H9 (cell line): ENCODE data around the gene NOXA1. TPM values are rescaled to one million over a fixed set of nuclear protein-coding genes. Genes with fewer than 3 reads are reported as not detected.

Source experiments
- DNase-seq: peaks from one replicate; pipeline ENCODE4 v3.0.0-alpha.2; 2017
- H2AFZ ChIP-seq: one replicate; pipeline ENCODE4 v1.6.1; 2013; ENCODE audit warnings: mild to moderate bottlenecking, low read length, control low read depth, moderate library complexity
- H2AK5ac ChIP-seq: 2 replicates; pipeline ENCODE4 v1.6.1; 2013; ENCODE audit warnings: low read length, control low read depth, mixed read lengths; ENCODE audit not compliant: insufficient read length
- H2BK120ac ChIP-seq: one replicate; pipeline ENCODE4 v1.6.1; 2013; ENCODE audit warnings: low read depth, mild to moderate bottlenecking, low read length, control low read depth, inconsistent platforms; ENCODE audit not compliant: poor library complexity, severe bottlenecking
- H2BK12ac ChIP-seq: 2 replicates; pipeline ENCODE4 v1.6.1; 2013; ENCODE audit warnings: low read length, control low read depth, mixed read lengths, low read depth; ENCODE audit not compliant: insufficient read length
- H2BK15ac ChIP-seq: 2 replicates; pipeline ENCODE4 v1.6.1; 2013; ENCODE audit warnings: low read depth, low read length, control low read depth
- H2BK20ac ChIP-seq: one replicate; pipeline ENCODE4 v1.6.1; 2013; ENCODE audit warnings: low read depth, mild to moderate bottlenecking, low read length, control low read depth, inconsistent platforms; ENCODE audit not compliant: poor library complexity, severe bottlenecking
- H2BK5ac ChIP-seq: 2 replicates; pipeline ENCODE4 v1.6.1; 2013; ENCODE audit warnings: low read length, control low read depth, mixed read lengths; ENCODE audit not compliant: insufficient read length
- H3K14ac ChIP-seq: 2 replicates; pipeline ENCODE4 v1.6.1; 2013; ENCODE audit warnings: low read length, control low read depth; ENCODE audit not compliant: insufficient read depth
- H3K18ac ChIP-seq: 2 replicates; pipeline ENCODE4 v1.6.1; 2013; ENCODE audit warnings: low read depth, mild to moderate bottlenecking, mixed read lengths, low read length, control low read depth; ENCODE audit not compliant: insufficient read length
- H3K23ac ChIP-seq: 2 replicates; pipeline ENCODE4 v1.6.1; 2013; ENCODE audit warnings: low read length, control low read depth, mixed read lengths, low read depth; ENCODE audit not compliant: insufficient read length
- H3K23me2 ChIP-seq: 2 replicates; pipeline ENCODE4 v1.6.1; 2013; ENCODE audit warnings: low read depth, mild to moderate bottlenecking, mixed read lengths, low read length, control low read depth; ENCODE audit not compliant: insufficient read length, poor library complexity, severe bottlenecking
- H3K27ac ChIP-seq: 2 replicates; pipeline ENCODE4 v1.5.1; 2013; ENCODE audit warnings: low read length, control low read depth, mixed read lengths, low read depth; ENCODE audit not compliant: insufficient read length
- H3K27me3 ChIP-seq: 2 replicates; pipeline ENCODE4 v1.6.1; 2013; ENCODE audit warnings: low read length, control low read depth, inconsistent platforms; ENCODE audit not compliant: insufficient read depth
- H3K4ac ChIP-seq: 2 replicates; pipeline ENCODE4 v1.6.1; 2013; ENCODE audit warnings: low read depth, mild to moderate bottlenecking, control low read depth, inconsistent platforms, low read length, moderate library complexity
- H3K4me1 ChIP-seq: 2 replicates; pipeline ENCODE4 v1.6.1; 2013; ENCODE audit warnings: low read length, control low read depth, inconsistent platforms; ENCODE audit not compliant: insufficient read depth
- H3K4me2 ChIP-seq: 2 replicates; pipeline ENCODE4 v1.6.1; 2013; ENCODE audit warnings: low read length, control low read depth, mixed read lengths; ENCODE audit not compliant: insufficient read length, insufficient read depth
- H3K56ac ChIP-seq: 2 replicates; pipeline ENCODE4 v1.6.1; 2013; ENCODE audit warnings: low read depth, mild to moderate bottlenecking, mixed read lengths, low read length, control low read depth; ENCODE audit not compliant: insufficient read length
- H3K79me1 ChIP-seq: 2 replicates; pipeline ENCODE4 v1.6.1; 2013; ENCODE audit warnings: low read depth, mild to moderate bottlenecking, moderate library complexity, low read length, control low read depth, inconsistent platforms; ENCODE audit not compliant: insufficient read depth, poor library complexity, severe bottlenecking
- H3K79me2 ChIP-seq: 2 replicates; pipeline ENCODE4 v1.6.1; 2013; ENCODE audit warnings: low read length, control low read depth, inconsistent platforms; ENCODE audit not compliant: insufficient read depth
- H3K9ac ChIP-seq: 2 replicates; pipeline ENCODE4 v1.6.1; 2013; ENCODE audit warnings: low read length, control low read depth, mixed read lengths; ENCODE audit not compliant: insufficient read length; ENCODE audit errors: extremely low read depth
- H3K9me3 ChIP-seq: one replicate; pipeline ENCODE4 v1.6.1; 2013; ENCODE audit warnings: low read depth, low read length, inconsistent platforms; ENCODE audit not compliant: control insufficient read depth
- H3T11ph ChIP-seq: one replicate; pipeline ENCODE4 v1.6.1; 2013; ENCODE audit warnings: mild to moderate bottlenecking, low read length, control low read depth, inconsistent platforms
- H4K20me1 ChIP-seq: one replicate; pipeline ENCODE4 v1.6.1; 2013; ENCODE audit not compliant: control insufficient read depth, insufficient read length, insufficient read depth
- H4K5ac ChIP-seq: 2 replicates; pipeline ENCODE4 v1.6.1; 2013; ENCODE audit warnings: low read depth, mild to moderate bottlenecking, mixed read lengths, low read length, control low read depth; ENCODE audit not compliant: insufficient read length
- H4K8ac ChIP-seq: replicated peaks from 2 replicates; pipeline ENCODE4 v1.6.1; 2013; ENCODE audit warnings: low read length, control low read depth, mixed read lengths, low read depth; ENCODE audit not compliant: insufficient read length
- H4K91ac ChIP-seq: 2 replicates; pipeline ENCODE4 v1.6.1; 2013; ENCODE audit warnings: low read depth, mild to moderate bottlenecking, moderate library complexity, mixed read lengths, low read length, control low read depth; ENCODE audit not compliant: insufficient read length
- H3K27ac Mint-ChIP-seq, 3 experiments: 2 replicates in 2 of 3; 3 replicates in 1 of 3; pipeline ENCODE4 v1.8.0; 2020 to 2021; ENCODE audit warnings: mixed read lengths in 3 of 3, mild to moderate bottlenecking in 1 of 3, moderate library complexity in 1 of 3
- H3K27me3 Mint-ChIP-seq: 2 replicates; pipeline ENCODE4 v1.8.0; 2021; ENCODE audit warnings: low read depth, mild to moderate bottlenecking, moderate library complexity, mixed read lengths
- H3K36me3 Mint-ChIP-seq, 3 experiments: 2 replicates in 2 of 3; 3 replicates in 1 of 3; pipeline ENCODE4 v1.8.0; 2020 to 2021; ENCODE audit warnings: low read depth in 3 of 3, mixed read lengths in 3 of 3; ENCODE audit not compliant: insufficient read depth in 1 of 3
- H3K4me1 Mint-ChIP-seq, 2 experiments: 2 replicates each; pipeline ENCODE4 v1.8.0; 2020; ENCODE audit warnings: mixed read lengths in 2 of 2
- H3K4me3 Mint-ChIP-seq, 2 experiments: 2 replicates in 1 of 2; 3 replicates in 1 of 2; pipeline ENCODE4 v1.8.0; 2020 to 2021; ENCODE audit warnings: mild to moderate bottlenecking in 2 of 2, mixed read lengths in 2 of 2, moderate library complexity in 1 of 2
- H3K9me3 Mint-ChIP-seq, 2 experiments: 2 replicates in 1 of 2; 3 replicates in 1 of 2; pipeline ENCODE4 v1.8.0; 2020; ENCODE audit warnings: mild to moderate bottlenecking in 2 of 2, mixed read lengths in 2 of 2, moderate library complexity in 1 of 2
- WGBS: extraction: QIAGEN DNeasy Blood & Tissue Kit; methylation state at CpG from one replicate; pipeline ENCODE4 v1.1.7; 2013; ENCODE audit warnings: missing lambda C conversion rate, low lambda C conversion rate, mixed read lengths; ENCODE audit not compliant: insufficient read length; ENCODE audit errors: extremely low coverage; 5-methylcytosine and 5-hydroxymethylcytosine counted together
- total RNA-seq: library from RNA; stranded (reverse); gene quantifications from 2 replicates; pipeline ENCODE4 v1.2.1, GENCODE V29; 2021
- TF ChIP-seq, protein P1 (sequence below): fragments of 200-600 bp; sonication (generic); conservative IDR thresholded peaks from 3 replicates; pipeline ENCODE4 v1.8.0; 2021; ENCODE audit warnings: antibody characterized with exemption, mild to moderate bottlenecking

Gene NOXA1
- total RNA-seq, 1 experiment from 2014 or later = 2.0 TPM

DNA sequence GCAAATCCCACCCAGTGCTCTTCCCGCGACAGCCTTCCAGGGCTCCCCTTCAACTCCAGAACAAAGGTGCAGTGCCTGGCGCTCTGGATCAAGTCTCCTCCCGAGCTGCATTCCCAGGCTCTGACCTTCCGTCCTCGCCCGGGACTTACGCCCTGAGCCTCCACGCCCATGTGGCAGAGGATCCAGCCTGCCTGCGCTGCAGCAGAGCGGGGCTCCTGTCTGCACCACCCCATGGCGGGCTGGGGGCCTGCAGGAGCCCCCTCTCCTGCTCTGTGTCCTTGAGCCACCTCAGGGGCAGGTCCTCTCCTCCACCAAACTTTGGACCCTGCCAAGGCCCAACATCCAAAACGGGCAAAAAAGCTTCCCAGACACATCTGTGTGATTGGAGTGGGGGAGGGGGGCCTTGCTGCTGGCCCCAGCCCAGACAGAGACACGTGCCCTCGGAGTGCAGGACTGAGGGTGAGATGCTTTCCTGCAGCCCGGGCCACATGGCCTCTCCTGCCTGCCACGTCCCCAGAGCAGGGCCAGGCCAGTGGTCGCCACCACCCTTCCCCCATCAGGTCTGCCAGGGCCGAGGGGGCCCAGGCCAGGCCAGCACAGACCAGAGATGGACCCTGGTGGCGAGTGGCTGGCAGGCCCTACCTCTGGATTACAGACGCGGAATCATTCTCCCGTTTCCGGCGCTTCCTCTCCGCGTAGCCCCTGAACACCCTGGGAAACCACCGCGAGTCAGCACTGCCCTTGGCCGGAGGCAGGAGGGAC is 31.6 kb downstream of the NOXA1 start:
- H3K79me2 ChIP-seq = no peaks in the 10 kb centered on the region
- Mint-ChIP-seq H3K9me3 (no peaks in the 10 kb centered on the region), H3K4me1 (peaks cover 5 to 15% of the 10 kb centered on the region in 2 experiments; a peak in 3 of 4 replicates), H3K4me3 (peak overlapping the region; percentile 60 to 72), H3K36me3 (peaks cover 0 to 27% (median 15%) of the 10 kb centered on the region in 3 experiments; a peak in 5 of 7 replicates), H3K27ac (peak overlapping the region in 2 of 3 experiments; percentile 81 to 82; a peak in 2 of 7 replicates), H3K27me3 (peaks cover 2% of the 10 kb centered on the region)
- H3K23ac ChIP-seq = no peak overlapping the region
- H3K4me2 ChIP-seq = peak overlapping the region; percentile 45
- no peak overlapping the region for H4K8ac ChIP-seq
- no peak overlapping the region for H2BK20ac ChIP-seq
- no peak overlapping the region for H3K9ac ChIP-seq
- H4K20me1 ChIP-seq = peaks cover 6% of the 10 kb centered on the region
- no peak overlapping the region for H2BK5ac ChIP-seq
- H3K23me2 ChIP-seq = peaks cover 4% of the 10 kb centered on the region
- no peak overlapping the region for H4K91ac ChIP-seq
- TF ChIP-seq, protein P1, sequence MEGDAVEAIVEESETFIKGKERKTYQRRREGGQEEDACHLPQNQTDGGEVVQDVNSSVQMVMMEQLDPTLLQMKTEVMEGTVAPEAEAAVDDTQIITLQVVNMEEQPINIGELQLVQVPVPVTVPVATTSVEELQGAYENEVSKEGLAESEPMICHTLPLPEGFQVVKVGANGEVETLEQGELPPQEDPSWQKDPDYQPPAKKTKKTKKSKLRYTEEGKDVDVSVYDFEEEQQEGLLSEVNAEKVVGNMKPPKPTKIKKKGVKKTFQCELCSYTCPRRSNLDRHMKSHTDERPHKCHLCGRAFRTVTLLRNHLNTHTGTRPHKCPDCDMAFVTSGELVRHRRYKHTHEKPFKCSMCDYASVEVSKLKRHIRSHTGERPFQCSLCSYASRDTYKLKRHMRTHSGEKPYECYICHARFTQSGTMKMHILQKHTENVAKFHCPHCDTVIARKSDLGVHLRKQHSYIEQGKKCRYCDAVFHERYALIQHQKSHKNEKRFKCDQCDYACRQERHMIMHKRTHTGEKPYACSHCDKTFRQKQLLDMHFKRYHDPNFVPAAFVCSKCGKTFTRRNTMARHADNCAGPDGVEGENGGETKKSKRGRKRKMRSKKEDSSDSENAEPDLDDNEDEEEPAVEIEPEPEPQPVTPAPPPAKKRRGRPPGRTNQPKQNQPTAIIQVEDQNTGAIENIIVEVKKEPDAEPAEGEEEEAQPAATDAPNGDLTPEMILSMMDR = no peak
- peak overlapping the region; percentile 79 for H3K14ac ChIP-seq
- H3K27ac ChIP-seq = no peak overlapping the region
- no peak overlapping the region for H2AFZ ChIP-seq
- H2BK120ac ChIP-seq = no peak overlapping the region
- H2BK12ac ChIP-seq = no peak overlapping the region
- peak; percentile 84 for DNase-seq
- H2AK5ac ChIP-seq = no peak overlapping the region
- H3K4me1 ChIP-seq = no peaks in the 10 kb centered on the region
- H3T11ph ChIP-seq = no peak overlapping the region
- no peaks in the 10 kb centered on the region for H3K9me3 ChIP-seq
- no peak overlapping the region for H3K4ac ChIP-seq
- no peak overlapping the region for H2BK15ac ChIP-seq
- H3K56ac ChIP-seq = no peak overlapping the region
- H4K5ac ChIP-seq = no peak overlapping the region
- no CpG with 5 or more reads among the region's 30 CpGs for WGBS
- H3K79me1 ChIP-seq = no peaks in the 10 kb centered on the region
- no peaks in the 10 kb centered on the region for H3K27me3 ChIP-seq
- H3K18ac ChIP-seq = peak overlapping the region; percentile 81
